HPDE6-E6E7 (cell line): ENCODE measurements around the gene BBOF1.
A peak's percentile ranks its signal among the peaks of the same experiment; 100 is the strongest.
"Not testable (repeated sequence)": the region's sequence is repeated elsewhere in the genome, so short reads cannot be mapped to it uniquely, and the experiment has no call there.

Experiments used
- DNase-seq: peaks from one replicate; pipeline ENCODE4 v3.0.0; 2011; ENCODE audit warnings: missing footprints; ENCODE audit errors: extremely low spot score

BBOF1 gene

GRCh38 chr14:74018586-74019407 is at the start of gene BBOF1, which contains the start of gene ENTPD5:
Gene BBOF1, plus strand, starts transcription at chr14:74019349. Its CDS starts 130 bp downstream, at chr14:74019479.
Gene ENTPD5, minus strand, starts transcription at chr14:74019288. Its CDS starts 31,186 bp downstream, at chr14:73988102.
- DNase-seq = peak; percentile 93

- DNase-seq = no peak
Measured at GRCh38 chr14:73973497-73973896, 45.7 kb upstream of the BBOF1 start.

- no peak for DNase-seq
Measured at GRCh38 chr14:73976125-73976524, 43.0 kb upstream of the BBOF1 start.

GRCh38 chr14:73977896-73978295 is 41.3 kb upstream of the BBOF1 start:
- DNase-seq = no peak

GRCh38 chr14:73988065-73988464 is 31.1 kb upstream of the BBOF1 start:
- no peak for DNase-seq

GRCh38 chr14:73988656-73989055 is 30.5 kb upstream of the BBOF1 start:
- not testable (repeated sequence) for DNase-seq

GRCh38 chr14:73991092-73991491 is 28.1 kb upstream of the BBOF1 start:
- no peak for DNase-seq

GRCh38 chr14:73994926-73995325 is 24.2 kb upstream of the BBOF1 start:
- not testable (repeated sequence) for DNase-seq

GRCh38 chr14:73995977-73996378 is 23.2 kb upstream of the BBOF1 start:
- DNase-seq = no peak

GRCh38 chr14:73996731-73997107 is 22.4 kb upstream of the BBOF1 start:
- DNase-seq = no peak

- no peak for DNase-seq
Measured at GRCh38 chr14:73997108-73997943, 21.8 kb upstream of the BBOF1 start.

- no peak for DNase-seq
Measured at GRCh38 chr14:73997944-73998447, 21.2 kb upstream of the BBOF1 start.

- no peak for DNase-seq
Measured at GRCh38 chr14:73998726-73999125, 20.4 kb upstream of the BBOF1 start.

GRCh38 chr14:74005664-74006063 is 13.5 kb upstream of the BBOF1 start:
- DNase-seq = not testable (repeated sequence)

- DNase-seq = no peak
Measured at GRCh38 chr14:74008843-74009499, 10.2 kb upstream of the BBOF1 start.

- no peak for DNase-seq
Measured at GRCh38 chr14:74014299-74014698, 4.8 kb upstream of the BBOF1 start.

GRCh38 chr14:74015176-74015575 is 4.0 kb upstream of the BBOF1 start:
- DNase-seq = no peak

GRCh38 chr14:74015963-74016362 is 3.2 kb upstream of the BBOF1 start:
- no peak for DNase-seq

- DNase-seq = peak; percentile 81
Measured at GRCh38 chr14:74018174-74018585, 969 bp upstream of the BBOF1 start.

- DNase-seq = no peak
Measured at GRCh38 chr14:74019408-74020137, 424 bp downstream of the BBOF1 start.

- DNase-seq = no peak
Measured at GRCh38 chr14:74022346-74022745, 3.2 kb downstream of the BBOF1 start.
